GM13976 (cell line): ENCODE measurements around the gene REXO2.

Experiments
- DNase-seq: peaks from one replicate; pipeline ENCODE4 v3.0.0; 2012; ENCODE audit warnings: low spot score
- in situ Hi-C: fragments of 300-500 bp; cut with MboI; formaldehyde crosslinking; loops from one replicate; pipeline ENCODE4 v1.12.0; 2022; ENCODE audit warnings: low sequenced_read_pairs, mixed read lengths, inconsistent platforms; ENCODE audit not compliant: unreplicated experiment
- TF ChIP-seq, protein P1 (sequence below): IDR thresholded peaks from 2 replicates; pipeline ENCODE4 v1.5.1; 2012; ENCODE audit warnings: borderline replicate concordance, mild to moderate bottlenecking; ENCODE audit not compliant: insufficient read depth; ENCODE audit errors: extremely low read depth, missing control alignments, control extremely low read depth

Gene REXO2

DNA sequence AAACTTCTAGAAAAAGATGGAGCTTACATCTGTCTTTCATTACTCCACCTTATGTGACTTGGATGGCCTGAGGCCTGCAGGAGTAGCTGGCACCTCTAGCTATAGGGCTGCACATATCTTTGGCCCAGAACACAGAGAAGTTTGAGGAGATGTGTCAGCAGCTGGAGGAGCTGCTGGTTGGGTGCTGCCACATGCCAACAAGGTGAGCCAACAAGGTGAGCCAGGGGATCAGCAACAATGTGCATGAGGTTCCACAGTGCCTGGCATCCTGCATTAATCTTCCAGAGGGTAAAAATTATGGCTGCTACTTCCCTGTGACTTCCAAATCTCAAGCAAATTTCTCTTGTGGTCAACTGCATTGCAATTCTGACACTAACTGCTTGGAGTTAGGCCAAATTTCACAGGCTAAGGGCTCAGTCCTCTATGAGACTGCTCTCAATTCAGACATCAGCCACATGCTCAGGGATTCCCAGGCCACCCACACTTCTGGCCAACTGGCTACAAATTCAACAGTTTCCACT lies 22.8 kb upstream of the REXO2 start:
- DNase-seq, result no peak
- TF ChIP-seq, protein P1, sequence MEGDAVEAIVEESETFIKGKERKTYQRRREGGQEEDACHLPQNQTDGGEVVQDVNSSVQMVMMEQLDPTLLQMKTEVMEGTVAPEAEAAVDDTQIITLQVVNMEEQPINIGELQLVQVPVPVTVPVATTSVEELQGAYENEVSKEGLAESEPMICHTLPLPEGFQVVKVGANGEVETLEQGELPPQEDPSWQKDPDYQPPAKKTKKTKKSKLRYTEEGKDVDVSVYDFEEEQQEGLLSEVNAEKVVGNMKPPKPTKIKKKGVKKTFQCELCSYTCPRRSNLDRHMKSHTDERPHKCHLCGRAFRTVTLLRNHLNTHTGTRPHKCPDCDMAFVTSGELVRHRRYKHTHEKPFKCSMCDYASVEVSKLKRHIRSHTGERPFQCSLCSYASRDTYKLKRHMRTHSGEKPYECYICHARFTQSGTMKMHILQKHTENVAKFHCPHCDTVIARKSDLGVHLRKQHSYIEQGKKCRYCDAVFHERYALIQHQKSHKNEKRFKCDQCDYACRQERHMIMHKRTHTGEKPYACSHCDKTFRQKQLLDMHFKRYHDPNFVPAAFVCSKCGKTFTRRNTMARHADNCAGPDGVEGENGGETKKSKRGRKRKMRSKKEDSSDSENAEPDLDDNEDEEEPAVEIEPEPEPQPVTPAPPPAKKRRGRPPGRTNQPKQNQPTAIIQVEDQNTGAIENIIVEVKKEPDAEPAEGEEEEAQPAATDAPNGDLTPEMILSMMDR, result no peak
- in situ Hi-C loops, result no loop called here

DNA sequence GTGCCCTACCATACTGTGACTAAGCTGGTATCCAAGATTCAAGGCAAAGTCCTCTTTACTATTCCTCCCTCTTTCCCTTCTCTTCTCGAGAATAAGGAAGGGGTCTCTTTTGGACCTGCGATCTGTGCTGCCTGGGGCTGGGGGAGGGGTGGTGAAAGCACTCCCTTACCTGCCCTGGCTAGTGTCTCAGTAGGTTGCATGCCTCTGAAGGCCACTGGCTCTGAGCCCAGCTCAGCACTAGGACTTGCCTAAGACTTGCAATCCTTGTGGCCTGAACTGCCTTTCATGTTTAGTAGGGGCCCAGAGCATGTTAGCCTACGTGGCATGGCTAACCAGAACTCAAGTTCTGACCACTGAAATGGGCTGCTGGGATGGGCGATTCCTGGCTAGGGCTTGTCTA lies 13.0 kb upstream of the REXO2 start:
- TF ChIP-seq, protein P1, result no peak
- in situ Hi-C loops, result no loop called here
- DNase-seq, result no peak

DNA sequence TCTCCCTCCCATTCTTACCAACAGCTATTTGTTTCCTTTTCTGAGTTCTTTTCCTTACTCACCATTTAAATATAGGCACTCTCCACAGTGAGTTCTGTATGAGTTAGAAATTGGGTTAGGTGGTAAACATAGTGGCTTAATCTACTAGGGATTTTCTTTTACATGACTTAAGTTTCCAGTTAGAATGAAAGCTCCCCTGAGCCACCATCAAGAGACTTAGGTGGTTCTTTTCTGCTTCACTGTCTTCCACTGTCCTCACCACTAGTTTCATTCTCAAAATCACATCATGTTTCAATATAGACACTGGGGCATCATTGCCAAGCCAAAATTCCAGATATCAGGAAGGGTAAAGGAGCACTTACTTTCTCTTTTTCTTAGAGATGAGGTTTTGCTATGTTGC lies 9.0 kb upstream of the REXO2 start:
- TF ChIP-seq, protein P1, result no peak
- in situ Hi-C loops, result no loop called here
- no peak for DNase-seq

DNA sequence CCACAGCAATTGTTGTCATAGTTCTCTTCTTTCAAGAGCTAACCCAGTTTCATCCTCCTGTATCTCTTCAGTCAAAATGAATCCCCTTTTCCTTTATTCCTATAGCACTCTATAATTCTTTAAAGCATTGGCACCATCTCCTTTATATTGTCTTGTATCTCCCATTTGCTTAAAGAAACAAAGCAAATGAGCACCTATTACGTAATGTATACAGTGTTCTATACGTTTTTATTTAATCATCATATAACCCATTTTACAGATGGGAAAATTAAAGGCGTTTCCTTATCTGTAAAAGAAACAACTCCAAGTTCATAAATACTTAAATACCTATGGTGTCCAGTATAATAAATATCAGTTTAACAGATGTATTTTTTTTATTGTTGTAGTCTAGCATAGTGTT lies 6.4 kb upstream of the REXO2 start:
- no peak for DNase-seq
- in situ Hi-C loops, result no loop called here
- TF ChIP-seq, protein P1, result no peak

DNA sequence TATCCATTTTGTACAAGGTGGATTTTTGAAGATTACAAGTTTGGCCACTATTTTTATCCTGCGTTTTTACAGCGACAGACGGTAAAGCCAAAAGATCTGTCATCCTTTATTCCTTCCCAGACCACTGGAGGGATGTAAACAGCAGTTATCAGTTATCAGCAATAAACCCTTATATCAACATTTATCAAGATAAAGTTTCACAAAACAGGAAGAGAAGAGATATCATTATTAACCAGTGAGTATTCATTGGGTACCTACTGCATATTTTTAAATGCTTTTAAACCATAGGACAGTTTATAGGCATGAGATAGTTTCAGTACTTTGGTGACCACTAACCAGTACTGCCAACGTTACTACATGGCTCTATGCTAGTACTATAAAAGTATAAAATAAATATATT lies 5.9 kb upstream of the REXO2 start:
- in situ Hi-C loops, result no loop called here
- no peak for DNase-seq
- TF ChIP-seq, protein P1, result no peak

DNA sequence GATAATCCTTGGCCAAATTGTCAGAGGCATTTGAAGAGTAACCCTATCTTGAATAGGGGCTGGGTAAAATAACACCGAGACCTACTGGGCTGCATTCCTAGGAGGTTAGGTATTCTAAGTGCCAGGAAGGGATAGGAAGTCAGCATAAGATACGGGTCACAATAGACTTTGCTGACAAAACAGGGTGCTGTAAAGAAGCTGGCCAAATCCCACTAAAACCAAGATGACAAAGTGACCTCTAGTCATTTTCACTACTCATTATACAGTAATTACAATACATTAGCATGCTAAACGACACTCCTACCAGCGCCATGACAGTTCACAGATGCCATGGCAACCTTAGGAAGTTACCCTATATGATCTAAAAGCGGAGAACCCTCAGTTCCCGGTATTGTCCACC lies 964 bp upstream of the REXO2 start:
- no peak for DNase-seq
- TF ChIP-seq, protein P1, result no peak
- in situ Hi-C loops, result no loop called here
